Spleen (tissue), 11 donors: ENCODE measurements around the gene GPR150. TPM values are rescaled to one million over a fixed set of nuclear protein-coding genes. Genes with fewer than 3 reads are reported as not detected.
A peak's percentile ranks its signal among the peaks of the same experiment; 100 is the strongest.

Experiments used
- DNase-seq: peaks from one replicate; pipeline ENCODE4 v3.0.0-alpha.2; 2020
- H3K27ac ChIP-seq, 8 donors: fragments of 200-600 bp; sonication (generic) in 7 of 8; 1 replicate in 4 of 8; 2 replicates in 4 of 8; pipeline versions ENCODE4 v1.5.0 to v1.8.0; 2016 to 2021; ENCODE audit warnings: inconsistent platforms in 4 of 8, mild to moderate bottlenecking in 4 of 8, moderate library complexity in 1 of 8
- H3K27me3 ChIP-seq, 7 donors: fragments of 200-600 bp; sonication (generic) in 6 of 7; replicated peaks in 1 of 7; 1 replicate in 4 of 7; 2 replicates in 3 of 7; pipeline versions ENCODE4 v1.5.0 to v1.8.0; 2016 to 2021; ENCODE audit warnings: inconsistent platforms in 3 of 7, mild to moderate bottlenecking in 1 of 7
- H3K36me3 ChIP-seq, 6 donors: fragments of 200-600 bp; sonication (generic) in 5 of 6; 1 replicate in 4 of 6; 2 replicates in 2 of 6; pipeline versions ENCODE4 v1.5.0 to v1.8.0; 2016 to 2021; ENCODE audit warnings: inconsistent platforms in 2 of 6
- H3K4me1 ChIP-seq, 6 donors: fragments of 200-600 bp; sonication (generic) in 5 of 6; 1 replicate in 3 of 6; 2 replicates in 3 of 6; pipeline versions ENCODE4 v1.5.0 to v1.8.0; 2016 to 2021; ENCODE audit warnings: inconsistent platforms in 3 of 6
- H3K4me3 ChIP-seq, 8 donors: fragments of 200-600 bp; sonication (generic) in 7 of 8; 1 replicate in 4 of 8; 2 replicates in 4 of 8; pipeline versions ENCODE4 v1.5.0 to v1.8.0; 2016 to 2021; ENCODE audit warnings: inconsistent platforms in 4 of 8, mild to moderate bottlenecking in 4 of 8, moderate library complexity in 2 of 8
- H3K9me3 ChIP-seq, 8 donors: fragments of 200-600 bp; sonication (generic) in 7 of 8; 1 replicate in 4 of 8; 2 replicates in 4 of 8; pipeline versions ENCODE4 v1.5.0 to v1.8.0; 2016 to 2021; ENCODE audit warnings: inconsistent platforms in 4 of 8
- POLR2A ChIP-seq, 3 donors: fragments of 450-650 bp; IDR thresholded peaks; one replicate each; pipeline ENCODE4 v1.5.1; 2017; ENCODE audit warnings: antibody characterized with exemption in 3 of 3, mild to moderate bottlenecking in 1 of 3
- POLR2AphosphoS5 ChIP-seq, 3 donors: sonication (generic); formaldehyde crosslinking; IDR thresholded peaks; one replicate each; pipeline ENCODE4 v1.5.1; 2017; ENCODE audit warnings: antibody characterized with exemption in 3 of 3
- WGBS, 5 donors: extraction: QIAGEN DNeasy Blood & Tissue Kit in 3 of 5; methylation state at CpG; one replicate each; pipeline versions ENCODE4 v1.1.5 to v1.1.7; 2013 to 2018; 5-methylcytosine and 5-hydroxymethylcytosine counted together
- intact Hi-C: fragments of 100-400 bp; cut with DNase I; formaldehyde crosslinking; loops from one replicate; pipeline ENCODE4 v1.15.0; 2023; ENCODE audit warnings: low total_unique reads
- polyA plus RNA-seq, 3 donors: library from polyadenylated mRNA; stranded (reverse); fragments of 200-250 nt; gene quantifications; one replicate each; pipeline ENCODE4 v1.2.1, GENCODE V29; 2013
- total RNA-seq, 7 donors: library from RNA; depleted of rRNA in 3 of 7; stranded (reverse); fragments of >200 nt in 3 of 7; fragmentation: NEBNext Ultra II Directional in 4 of 7; extraction: Animal tissue kit (Norgen Biotek cat#: 25700) in 4 of 7; gene quantifications; one replicate each; pipeline versions ENCODE4 v1.1.0 to v1.2.1, GENCODE V29; 2016 to 2021
- TF ChIP-seq, protein P1 (sequence below), 11 experiments: fragments of 200-600 bp in 7 of 11; fragments of 450-650 bp in 4 of 11; sonication (generic) in 4 of 11; IDR thresholded peaks in 8 of 11; conservative IDR thresholded peaks in 3 of 11; 1 replicate in 7 of 11; 2 replicates in 4 of 11; pipeline versions ENCODE4 v1.4.0 to v1.8.0; 2016 to 2021; ENCODE audit warnings: antibody characterized with exemption in 11 of 11, inconsistent platforms in 4 of 11, mild to moderate bottlenecking in 1 of 11
- donor health status: healthy with polysubstance abuse.
- donor health status: DM: no; HTN: no; CAD: no; lungs with moderate emphysema.
- donor health status: DM: no; HTN: no; CAD: no.
- donor health status: Bipolar disorder and iron deficiency.
- donor health status: healthy.
- donor health status: DM: no; HTN: no; CAD: no.
- donor health status: DM: yes; HTN: yes; CAD: no.

GPR150 gene
- total and polyA plus RNA-seq, 10 donors: 0.23 to 1.1 (median 0.65) TPM; not detected in 2

DNA sequence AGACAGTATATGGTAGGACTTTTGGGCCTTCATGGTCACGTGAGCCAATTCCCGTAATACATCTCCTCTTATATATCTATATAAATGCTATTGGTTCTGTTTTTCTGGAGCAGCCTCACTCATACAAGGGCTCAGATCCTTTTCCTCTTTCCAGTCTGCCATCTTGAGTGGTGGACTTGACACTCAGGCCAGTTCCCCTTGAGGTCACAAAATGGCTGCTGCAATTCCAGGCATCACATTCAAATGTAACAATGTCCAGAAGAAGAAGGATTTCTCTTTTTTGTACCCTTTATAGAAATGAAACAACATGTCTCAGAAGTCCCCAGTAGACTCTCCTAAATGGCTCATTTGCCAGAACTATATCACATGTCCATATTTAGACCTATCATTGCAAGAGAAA is 4.5 kb downstream of the GPR150 start:
- H3K27ac ChIP-seq: no peak overlapping the region
- peaks cover 7 to 35% (median 29%) of the 10 kb centered on the region in 6 donors for H3K4me1 ChIP-seq
- intact Hi-C loops: no loop called here
- no peak for DNase-seq
- H3K27me3 ChIP-seq: peaks cover 0 to 20% (median 0%) of the 10 kb centered on the region in 7 donors
- no peaks in the 10 kb centered on the region for H3K36me3 ChIP-seq
- no peak overlapping the region for H3K4me3 ChIP-seq
- no peaks in the 10 kb centered on the region for H3K9me3 ChIP-seq
- TF ChIP-seq, protein P1, sequence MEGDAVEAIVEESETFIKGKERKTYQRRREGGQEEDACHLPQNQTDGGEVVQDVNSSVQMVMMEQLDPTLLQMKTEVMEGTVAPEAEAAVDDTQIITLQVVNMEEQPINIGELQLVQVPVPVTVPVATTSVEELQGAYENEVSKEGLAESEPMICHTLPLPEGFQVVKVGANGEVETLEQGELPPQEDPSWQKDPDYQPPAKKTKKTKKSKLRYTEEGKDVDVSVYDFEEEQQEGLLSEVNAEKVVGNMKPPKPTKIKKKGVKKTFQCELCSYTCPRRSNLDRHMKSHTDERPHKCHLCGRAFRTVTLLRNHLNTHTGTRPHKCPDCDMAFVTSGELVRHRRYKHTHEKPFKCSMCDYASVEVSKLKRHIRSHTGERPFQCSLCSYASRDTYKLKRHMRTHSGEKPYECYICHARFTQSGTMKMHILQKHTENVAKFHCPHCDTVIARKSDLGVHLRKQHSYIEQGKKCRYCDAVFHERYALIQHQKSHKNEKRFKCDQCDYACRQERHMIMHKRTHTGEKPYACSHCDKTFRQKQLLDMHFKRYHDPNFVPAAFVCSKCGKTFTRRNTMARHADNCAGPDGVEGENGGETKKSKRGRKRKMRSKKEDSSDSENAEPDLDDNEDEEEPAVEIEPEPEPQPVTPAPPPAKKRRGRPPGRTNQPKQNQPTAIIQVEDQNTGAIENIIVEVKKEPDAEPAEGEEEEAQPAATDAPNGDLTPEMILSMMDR (IDR thresholded peaks at IDR 0.05 in 8 of 11, conservative IDR thresholded peaks at IDR 0.05 in 3 of 11): no peak
- no peak for TF ChIP-seq POLR2AphosphoS5 (IDR thresholded peaks at IDR 0.05)
- TF ChIP-seq POLR2A (IDR thresholded peaks at IDR 0.05): no peak
- WGBS, 5 donors: 94 to 100% (median 96%) methylated on average over 2 of the region's 2 CpGs

DNA sequence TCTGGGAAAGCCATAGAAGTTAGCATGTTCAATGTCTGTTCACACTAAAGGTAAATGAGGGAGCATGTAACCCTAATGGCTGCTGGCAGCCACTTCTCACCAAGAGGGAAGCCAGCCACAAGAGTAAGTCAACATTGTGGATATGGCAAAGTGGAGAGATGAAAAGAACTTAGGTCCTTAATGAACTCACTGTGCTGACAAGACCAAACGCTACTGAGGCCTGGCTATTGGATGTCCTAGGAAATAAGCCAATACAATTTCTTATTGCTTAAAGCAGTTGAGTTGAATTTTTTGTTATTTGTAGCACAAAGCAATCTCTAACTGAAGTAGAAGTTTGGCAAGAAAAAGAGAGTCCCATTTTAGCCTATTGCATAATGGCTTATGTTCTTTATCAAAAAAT is 6.8 kb downstream of the GPR150 start:
- peaks cover 3 to 20% (median 13%) of the 10 kb centered on the region in 6 donors for H3K4me1 ChIP-seq
- intact Hi-C loops: no loop called here
- TF ChIP-seq POLR2AphosphoS5 (IDR thresholded peaks at IDR 0.05): no peak
- no peak for TF ChIP-seq POLR2A (IDR thresholded peaks at IDR 0.05)
- TF ChIP-seq, protein P1 (IDR thresholded peaks at IDR 0.05 in 8 of 11, conservative IDR thresholded peaks at IDR 0.05 in 3 of 11): no peak
- no peak overlapping the region for H3K4me3 ChIP-seq
- H3K36me3 ChIP-seq: no peaks in the 10 kb centered on the region
- H3K9me3 ChIP-seq: no peaks in the 10 kb centered on the region
- no peak overlapping the region for H3K27ac ChIP-seq
- WGBS, 5 donors: 88 to 94% (median 92%) methylated on average over 1 of the region's 1 CpG
- no peak for DNase-seq
- H3K27me3 ChIP-seq: no peaks in the 10 kb centered on the region

DNA sequence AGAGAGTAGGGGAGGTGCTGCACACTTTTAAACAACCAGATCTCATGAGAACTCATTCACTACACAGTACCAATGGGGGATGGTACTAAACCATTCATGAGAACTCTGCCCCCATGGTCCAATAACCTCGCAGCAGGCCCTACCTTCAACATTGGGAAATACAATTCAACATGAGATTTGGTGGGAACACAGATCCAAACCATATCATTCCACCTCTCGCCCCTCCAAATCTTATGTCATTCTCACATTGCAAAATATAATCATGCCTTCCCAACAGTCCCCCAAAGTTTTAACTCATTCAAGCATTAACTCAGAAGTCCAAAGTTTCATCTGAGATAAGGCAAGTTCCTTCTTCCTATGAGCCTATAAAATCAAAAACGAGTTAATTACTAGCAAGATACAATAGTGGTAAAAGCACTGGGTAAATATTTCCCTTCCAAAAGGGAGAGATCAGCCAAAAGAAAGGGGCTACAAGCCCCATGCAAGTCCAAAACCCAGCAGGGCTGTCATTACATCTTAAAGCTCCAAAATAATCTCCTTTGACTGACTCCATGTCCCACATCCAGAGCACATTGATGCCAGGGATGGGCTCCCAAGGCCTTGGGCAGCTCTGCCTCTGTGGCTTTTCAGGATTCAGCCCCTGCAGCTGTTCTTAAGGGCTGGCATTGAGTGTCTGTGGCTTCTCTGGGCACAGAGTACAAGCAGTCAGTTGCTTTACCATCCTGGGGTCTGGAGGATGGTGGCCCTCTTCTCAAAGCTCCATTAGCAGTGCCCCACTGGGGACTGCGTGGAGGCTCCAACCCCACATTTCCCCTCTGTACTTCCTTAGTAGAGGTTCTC is 8.3 kb downstream of the GPR150 start:
- H3K36me3 ChIP-seq: no peaks in the 10 kb centered on the region
- H3K4me1 ChIP-seq: peaks cover 0 to 12% (median 6%) of the 10 kb centered on the region in 6 donors
- intact Hi-C loops: no loop called here
- TF ChIP-seq POLR2A (IDR thresholded peaks at IDR 0.05): no peak
- TF ChIP-seq, protein P1 (IDR thresholded peaks at IDR 0.05 in 8 of 11, conservative IDR thresholded peaks at IDR 0.05 in 3 of 11): no peak
- no peak for TF ChIP-seq POLR2AphosphoS5 (IDR thresholded peaks at IDR 0.05)
- 80 to 94% (median 90%) methylated on average over 4 of the region's 4 CpGs for WGBS, 5 donors
- H3K9me3 ChIP-seq: no peaks in the 10 kb centered on the region
- no peak for DNase-seq
- H3K27ac ChIP-seq: peak overlapping the region in 2 of 8 donors; percentile 18 to 32
- H3K27me3 ChIP-seq: no peaks in the 10 kb centered on the region
- no peak overlapping the region for H3K4me3 ChIP-seq

- WGBS, 5 donors: 67 to 95% (median 81%) methylated on average over 1 of the region's 1 CpG
- Histone ChIP-seq H3K4me3 (no peak overlapping the region), H3K9me3 (no peaks in the 10 kb centered on the region), H3K27me3 (no peaks in the 10 kb centered on the region), H3K27ac (peak overlapping the region in 2 of 8 donors; percentile 18 to 32), H3K36me3 (no peaks in the 10 kb centered on the region), H3K4me1 (peaks cover 0 to 12% (median 6%) of the 10 kb centered on the region in 6 donors)
- no peak for DNase-seq
- TF ChIP-seq POLR2AphosphoS5 (IDR thresholded peaks at IDR 0.05) (no peak), POLR2A (IDR thresholded peaks at IDR 0.05) (no peak)
- TF ChIP-seq, protein P1 (IDR thresholded peaks at IDR 0.05 in 8 of 11, conservative IDR thresholded peaks at IDR 0.05 in 3 of 11): no peak
- intact Hi-C loops: no loop called here
Observed at GRCh38 chr5:95628933-95629332, 9.0 kb downstream of the GPR150 start.
